HG03378 (cell line): Measurements from ENCODE around the gene HOXD4.

Experiments
- ATAC-seq: cut with Tn5 transposase; IDR thresholded peaks from one replicate; pipeline ENCODE4 v1.9.1; 2021; ENCODE audit warnings: mild to moderate bottlenecking, moderate library complexity; ENCODE audit not compliant: unreplicated experiment

The HOXD4 gene

DNA sequence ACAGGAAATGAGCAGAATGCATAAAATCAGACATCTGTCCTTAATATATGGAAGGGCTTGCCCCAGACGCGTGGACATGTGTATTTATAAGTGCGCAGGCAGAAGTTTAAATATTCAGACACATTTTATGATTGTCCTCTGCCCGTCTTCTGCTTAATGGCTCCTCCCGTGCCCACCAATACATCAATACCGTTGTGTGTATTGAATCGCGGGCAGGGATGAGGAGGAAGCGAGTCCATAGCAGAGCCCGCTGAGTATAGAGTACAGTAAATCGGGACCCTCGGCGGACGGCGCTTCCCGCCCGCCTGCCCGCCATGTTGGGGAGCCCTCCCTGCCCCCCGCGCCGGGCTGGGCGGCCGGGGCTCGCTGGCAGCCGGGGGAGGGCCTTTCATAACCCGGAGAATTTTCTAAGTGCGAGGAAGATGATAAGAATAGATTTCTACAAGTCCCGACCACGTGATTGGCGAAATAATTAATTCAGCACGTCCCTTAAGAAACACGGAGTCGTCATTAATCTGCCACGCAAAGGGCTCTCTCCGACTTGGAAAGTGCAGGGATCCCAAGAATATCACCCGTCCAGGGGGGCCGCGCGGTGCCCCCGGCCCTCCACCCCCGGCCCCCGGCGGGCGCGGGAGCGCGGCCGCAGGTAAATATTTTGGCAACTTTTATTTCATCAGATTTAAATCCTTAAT lies 5.6 kb downstream of the HOXD4 start, which contains the start of gene HOXD3:
TSS of gene HOXD3 (plus strand) at position 501 of the 692 bp plus-strand sequence. CDS start 11,808 bp downstream, outside the sequence.
- ATAC-seq, result no peak

DNA sequence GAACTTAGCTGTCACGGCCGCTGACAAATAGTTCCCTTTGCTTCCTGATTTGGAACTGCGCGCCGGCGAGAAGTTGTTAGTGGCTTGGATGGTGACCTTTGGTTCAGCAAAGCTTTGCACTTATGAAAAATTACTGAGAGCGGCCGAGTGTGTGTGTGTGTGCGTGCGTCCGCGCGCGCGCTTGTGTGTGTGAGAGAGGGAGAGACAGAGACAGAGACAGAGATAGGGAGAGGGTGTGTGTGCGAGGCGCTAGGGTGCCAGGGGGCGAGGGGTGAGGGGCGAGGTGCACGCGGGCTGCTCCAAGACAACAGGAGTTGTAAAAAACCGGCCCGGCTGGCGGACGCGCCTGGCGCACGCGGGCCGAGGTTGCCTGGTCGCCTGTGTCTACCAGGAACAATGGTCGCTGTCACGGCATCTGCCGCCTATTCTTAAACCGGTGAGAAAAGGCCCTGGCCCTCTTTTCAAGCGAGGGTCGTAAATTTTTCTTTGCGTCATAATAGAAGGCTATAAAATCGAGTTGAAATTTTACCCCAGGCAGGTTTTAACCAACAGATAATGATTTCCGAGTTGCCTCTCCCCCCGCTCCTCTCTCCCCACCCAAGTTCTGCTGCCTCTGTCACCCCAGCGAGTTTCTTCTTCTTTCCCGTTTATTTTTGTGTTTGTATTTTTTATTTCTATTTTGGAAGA lies 6.3 kb downstream of the HOXD4 start:
- ATAC-seq, result no peak

DNA sequence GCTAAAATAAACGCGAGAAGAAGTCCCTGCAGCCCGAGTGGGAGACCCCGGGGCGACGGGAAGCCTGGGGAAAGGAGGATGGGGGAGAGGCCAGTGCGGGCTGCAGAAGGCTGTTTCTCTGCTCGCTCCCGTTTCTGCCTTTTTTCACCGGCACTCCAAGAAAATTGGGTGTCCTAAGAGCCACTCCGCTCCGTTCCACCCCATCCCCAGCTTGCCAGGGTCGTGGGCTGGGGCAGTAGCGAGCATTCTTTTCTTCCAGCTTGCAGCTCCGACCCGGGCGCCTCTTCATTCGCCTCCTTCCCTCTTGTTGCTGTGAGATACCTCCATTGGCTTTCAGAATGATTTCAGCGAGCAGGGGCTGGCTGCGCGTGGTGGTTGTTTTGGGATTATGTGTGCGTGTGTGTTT lies 6.8 kb downstream of the HOXD4 start:
- ATAC-seq, result no peak

DNA sequence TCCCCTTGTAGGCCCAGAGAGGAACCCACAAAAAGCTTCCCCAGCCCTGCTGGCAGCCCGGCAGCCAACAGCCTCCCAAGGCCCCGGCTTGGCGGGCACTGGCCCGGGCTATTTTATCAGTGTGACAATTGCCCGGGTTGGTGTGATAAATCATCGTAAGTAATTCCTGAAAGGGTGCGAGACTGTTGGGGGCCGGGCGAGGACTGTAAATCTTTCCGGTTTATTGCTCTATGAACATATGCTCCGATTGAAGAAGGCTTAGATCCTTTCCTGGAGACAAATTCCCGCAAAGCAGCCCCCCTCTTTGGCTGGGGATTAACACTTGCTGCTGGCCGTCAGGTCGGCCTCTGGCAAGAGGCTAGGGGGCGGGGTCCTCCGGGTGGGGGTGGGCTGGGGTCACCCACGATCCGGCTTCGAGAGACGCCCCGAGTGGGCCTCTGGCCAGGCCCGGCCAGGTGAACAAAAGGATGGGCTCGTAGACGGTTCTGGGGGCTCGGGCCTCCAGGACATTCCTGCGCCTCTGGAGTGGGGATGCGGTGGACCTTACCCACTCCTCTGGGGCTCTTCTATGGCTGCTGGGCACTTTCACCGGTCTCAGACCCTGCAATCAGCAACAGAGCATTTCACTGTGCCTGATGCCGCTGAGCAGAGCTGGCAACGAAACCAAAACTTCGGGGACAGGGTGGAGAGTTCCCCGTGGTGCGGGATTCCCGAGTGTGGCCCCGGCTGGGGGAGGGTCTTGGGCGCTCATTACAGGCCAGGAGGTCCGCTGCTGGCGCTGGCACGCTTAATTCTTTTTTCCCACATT lies 7.7 kb downstream of the HOXD4 start:
- ATAC-seq, result no peak

DNA sequence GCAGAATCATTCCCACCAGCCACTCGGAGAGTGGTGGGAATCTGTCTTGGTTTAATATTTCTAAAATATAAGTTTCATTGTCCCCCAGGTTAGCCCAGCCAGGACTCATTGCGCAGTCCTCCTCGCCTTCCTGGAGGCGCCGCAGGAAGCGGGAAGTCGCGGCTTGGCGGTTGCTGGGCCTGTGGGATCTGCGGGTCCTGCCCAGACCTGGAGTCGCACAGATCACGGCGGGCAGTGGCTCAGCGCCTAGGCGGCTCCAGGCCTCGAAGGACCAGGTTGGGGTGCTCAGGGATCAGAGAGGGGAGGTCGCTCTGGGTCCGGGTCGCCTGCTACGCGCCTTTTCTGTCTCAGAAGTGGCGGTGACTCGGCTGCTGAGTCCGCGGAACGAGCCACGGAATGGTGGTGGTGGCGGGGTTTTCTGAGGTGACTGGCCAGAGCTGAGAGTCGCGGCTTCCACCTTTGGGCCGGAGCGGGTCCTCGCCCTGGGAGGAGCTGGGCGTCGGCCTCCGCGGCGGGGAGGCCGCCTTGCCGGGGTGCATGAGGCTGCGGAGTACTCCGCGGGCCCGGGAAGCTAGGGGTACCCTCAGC lies 8.4 kb downstream of the HOXD4 start:
- no peak for ATAC-seq

DNA sequence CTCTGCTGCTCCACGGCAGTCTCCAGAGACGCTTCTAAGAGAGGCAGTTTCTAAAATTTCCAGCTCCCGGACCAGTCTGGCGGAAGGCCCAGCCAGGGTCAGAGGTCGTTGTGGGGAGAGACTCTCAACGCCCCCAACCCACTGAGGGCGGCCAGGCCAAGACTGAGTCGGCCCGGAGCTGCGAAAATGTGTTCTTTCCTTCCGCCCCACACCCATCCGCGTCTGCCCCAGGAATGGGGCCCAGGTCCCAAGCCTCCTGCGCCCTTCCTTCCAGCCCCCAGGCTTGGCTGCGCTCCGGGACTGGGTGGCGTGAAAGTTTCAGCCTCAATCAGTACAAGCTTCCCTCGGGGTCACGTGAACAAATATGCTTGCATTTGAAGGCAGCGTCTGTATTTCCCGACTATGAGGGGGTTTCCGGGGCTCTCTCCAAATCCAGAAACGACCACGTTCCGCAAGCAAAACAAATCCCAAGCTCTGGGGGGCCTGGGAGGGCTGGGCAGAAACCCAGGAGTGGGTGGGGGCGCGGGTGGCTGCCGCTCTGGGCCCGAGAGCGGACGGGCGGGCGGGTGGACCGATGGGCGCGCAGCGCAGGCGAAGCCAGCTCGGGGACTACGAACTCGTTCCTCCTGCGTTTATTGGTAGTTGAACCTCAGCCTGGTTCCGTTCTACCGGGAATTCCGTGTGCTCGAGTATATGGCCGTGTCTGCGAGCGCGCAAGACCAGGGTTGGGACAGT lies 9.1 kb downstream of the HOXD4 start:
- no peak for ATAC-seq

DNA sequence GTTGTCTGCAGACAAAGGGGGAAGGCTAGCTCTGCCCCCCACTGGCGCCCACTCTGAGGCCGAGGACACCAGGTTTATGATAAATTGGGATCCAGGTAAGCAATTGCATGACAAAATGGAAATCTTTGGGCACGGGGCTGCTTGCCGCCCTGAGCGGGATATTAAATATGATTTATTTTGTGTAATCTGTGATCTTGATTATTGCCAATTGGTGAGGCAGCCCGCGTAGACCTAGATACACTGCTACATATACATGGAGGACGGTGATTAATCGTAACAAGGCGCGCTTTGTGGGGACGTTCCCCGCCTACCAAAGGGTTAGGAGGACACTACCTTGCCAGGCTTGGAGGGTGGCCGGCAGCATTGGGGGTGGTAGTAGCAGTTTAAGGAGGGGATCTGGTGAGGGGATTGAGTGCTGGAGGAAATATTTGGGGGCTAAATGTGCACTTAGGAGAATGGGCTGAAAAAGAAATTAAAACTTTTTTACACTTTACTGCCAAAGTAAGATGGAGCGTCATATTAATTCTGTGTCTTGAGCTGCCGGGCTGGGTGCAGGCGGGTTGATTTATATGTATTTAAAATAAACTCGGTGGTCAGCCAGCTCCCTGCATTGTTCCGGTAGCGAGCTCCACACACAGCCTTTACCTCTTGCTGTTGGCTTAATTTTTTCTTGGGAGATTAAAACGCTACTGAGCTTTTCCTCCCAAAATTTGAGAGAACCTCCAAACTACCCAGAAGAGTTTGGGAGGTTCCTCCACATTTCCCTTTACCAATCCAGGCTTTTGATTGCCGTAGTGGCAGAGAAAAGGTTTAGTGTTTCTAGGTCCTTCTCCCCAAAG lies 9.9 kb downstream of the HOXD4 start:
- ATAC-seq, result no peak

DNA sequence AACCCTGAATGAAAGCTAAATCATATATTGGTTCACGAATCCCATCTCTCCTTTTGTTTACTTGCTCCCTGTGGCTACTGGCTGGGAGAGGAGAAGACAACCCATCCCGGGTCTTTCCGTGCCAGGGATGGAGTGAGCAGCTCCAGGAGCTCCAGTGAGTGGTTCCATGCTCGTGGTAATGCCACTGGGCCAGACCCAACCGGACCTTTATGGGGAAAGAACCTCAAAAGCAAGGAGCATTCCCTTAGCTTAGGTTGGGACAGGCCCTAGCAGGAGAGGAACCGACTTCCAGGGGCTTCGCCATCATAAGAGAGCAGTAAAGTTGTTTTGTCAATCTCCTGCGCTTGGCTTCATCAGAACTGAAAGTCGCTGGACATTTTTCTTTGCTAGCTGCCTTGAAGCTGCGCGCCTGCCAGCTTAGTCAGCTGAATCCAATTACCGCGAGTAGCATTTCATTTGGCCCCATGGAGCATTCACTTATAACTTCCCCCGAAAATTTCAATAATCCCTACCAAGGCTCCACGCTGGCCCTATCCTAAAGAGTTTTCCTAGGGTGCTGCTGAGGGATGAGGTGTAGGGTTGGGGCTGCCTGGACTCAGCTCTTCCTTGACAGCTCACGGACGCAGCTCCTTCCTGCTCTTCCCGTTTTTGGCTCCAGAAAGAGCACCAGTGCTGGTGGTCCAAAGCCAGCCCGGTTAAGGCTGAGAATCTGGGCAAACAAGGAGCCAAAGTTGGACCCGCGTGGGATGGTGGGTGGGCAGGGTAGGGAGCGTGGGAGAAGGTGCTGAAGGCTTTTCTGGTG lies 10.7 kb downstream of the HOXD4 start:
- no peak for ATAC-seq

DNA sequence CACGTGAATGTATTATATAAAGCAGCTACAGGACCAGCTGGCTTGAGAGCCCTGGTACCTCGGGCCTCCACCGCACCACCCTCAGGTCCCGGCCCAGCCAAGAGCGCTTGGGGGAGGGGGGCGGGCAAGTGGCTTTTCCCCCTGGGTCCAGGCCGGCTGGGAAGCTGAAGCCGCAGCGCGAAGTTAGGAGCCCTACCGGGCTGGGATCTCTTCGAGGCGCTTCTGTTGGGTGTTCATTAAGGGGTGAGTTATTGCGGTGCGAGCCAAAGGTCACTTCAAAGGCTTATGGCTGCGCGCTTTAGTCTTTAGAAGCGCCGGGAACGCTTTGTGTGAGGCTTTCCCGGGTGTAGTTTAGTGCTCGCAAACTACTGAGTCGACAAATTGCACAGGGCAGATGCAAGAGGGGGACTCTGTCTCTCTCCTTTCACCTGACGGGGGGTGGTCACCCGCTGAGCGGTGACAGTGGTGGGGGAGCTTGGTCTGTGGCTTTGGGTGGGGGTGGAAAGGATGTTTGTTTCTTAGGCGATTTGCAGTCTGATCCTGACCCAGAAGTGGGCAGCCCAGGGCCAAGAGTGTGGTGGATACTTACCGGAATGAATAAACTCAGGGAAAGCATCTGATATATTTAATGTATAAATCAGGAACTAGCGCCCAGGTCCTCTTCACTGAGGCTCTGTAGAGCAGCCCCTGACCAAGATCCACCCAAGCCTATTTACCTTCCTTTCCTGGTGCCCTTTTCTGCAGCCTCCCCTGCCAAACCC lies 11.7 kb downstream of the HOXD4 start:
- ATAC-seq, result no peak

DNA sequence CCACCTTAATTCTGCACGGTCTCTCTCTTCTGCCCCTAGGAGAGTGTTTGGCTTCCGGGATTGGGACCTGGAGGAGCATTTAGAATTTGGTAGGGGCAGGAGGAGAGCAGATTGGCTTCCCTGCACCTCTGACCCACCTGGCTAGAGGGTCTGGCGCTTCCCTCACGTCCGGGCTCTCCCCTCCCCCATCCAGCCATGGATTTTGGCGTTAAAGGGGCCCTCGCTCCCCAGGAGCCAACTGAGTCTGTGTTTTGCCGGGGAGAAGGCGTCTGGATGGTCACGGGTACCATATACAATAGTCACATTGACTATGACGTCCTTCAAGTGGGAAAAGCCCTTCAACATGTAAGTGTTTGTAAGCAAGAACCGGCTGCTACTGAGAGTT lies 12.3 kb downstream of the HOXD4 start:
- ATAC-seq, result no peak

DNA sequence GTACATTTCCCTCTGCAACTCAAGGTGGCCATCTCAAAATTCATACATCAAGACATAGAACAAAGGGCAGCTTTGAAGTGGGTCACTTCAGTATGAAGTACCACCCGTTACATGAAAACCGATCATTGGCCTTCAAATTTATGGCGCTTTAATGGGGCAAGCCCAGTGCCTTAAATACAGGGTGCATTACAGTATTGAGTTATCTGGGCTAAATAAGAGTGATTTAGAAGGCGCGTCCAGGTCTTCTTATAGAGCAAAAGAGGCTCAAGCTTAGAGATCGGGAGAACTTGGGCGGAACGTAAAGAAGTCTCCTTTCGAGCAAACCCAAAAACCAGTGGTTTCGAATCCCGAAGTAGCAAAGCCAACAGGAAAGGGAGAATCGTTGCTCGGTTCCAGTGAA lies 12.9 kb downstream of the HOXD4 start:
- no peak for ATAC-seq

DNA sequence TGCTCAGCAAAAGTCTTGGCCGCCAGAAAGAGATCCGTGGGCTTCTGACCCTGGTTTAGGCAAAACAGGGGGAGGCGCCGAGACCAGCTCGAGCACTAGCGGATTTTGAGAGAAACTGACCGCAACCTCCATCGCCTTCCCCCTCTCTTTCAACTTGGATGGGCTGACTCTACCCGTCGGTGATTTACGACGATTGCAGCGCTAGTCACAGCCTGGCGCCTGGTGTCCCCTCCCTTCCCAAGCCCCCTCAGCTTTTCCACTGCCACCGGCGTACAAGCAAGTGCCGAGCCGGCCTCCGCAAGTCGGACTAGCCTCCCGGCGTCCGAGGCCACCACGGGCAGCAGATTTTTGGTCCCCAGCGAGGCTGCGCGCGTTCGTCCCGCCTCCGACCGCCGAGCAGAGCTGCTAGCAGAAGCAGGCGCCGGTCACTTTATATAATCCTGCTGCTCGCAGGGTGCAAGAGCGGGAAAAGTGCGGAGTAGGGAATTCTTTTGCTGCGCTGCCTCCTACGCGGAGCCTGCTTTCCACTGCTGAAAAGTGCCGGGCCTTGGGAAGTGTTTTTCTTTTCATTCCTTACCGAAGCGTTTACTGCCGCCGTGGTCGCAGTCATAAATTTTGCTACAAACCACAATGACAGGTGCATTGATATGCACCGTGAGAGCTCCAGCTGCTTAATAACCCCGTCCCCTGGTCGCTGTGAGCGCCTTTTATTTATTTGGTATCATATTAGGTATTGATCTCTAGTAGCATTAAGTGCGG lies 13.4 kb downstream of the HOXD4 start:
- no peak for ATAC-seq

DNA sequence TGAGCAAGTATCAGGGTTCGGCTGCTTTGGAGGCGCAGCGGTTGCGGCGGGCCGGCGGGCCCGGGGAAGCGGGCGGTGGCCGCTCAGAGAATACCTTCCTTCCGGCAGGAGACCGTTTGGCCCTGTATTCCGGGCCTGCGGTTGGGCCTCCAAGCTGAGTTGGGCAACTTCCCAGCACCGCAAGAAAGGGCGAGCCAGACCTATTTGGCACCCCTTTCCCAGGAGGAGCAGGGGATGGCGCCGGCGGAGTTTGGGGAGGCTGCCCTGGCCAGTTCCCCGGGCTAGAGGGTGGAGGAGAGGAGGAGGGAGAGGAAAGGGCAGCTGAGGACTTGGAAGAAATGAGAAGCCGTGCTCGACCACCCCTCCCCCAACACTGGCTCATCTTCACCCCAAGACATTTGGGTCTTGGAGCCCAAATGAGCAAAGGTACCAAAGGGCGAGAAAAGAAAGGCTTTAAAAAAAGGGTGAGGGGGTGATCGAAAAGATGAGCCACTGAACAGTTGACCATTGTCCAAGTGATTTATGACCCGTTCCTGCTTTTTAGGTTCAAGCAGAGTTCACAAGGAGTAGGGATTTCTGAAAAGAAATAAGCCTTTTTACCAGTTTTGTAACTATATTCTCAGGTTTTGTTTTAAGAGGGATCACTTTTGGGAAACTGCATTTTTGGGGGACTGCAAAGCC lies 14.2 kb downstream of the HOXD4 start:
- ATAC-seq, result no peak

DNA sequence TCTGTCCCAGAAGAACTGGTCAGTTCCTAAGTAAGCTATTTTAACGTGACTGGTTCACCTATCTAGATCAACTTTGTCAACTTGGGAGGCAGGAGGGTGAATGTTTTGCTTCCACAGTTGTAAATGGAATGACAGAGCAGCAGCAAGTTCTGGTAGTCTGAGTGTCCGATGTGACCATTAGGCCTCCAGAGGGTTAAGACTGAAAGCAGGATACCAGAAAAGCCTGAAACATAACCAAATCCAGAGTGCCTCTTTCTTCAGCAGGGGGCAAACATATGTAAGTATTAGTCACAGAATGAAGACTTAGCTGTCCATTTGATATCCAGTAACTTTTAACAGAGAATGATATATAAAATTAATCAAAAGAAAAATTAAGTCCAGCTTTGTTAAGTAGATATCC lies 14.9 kb downstream of the HOXD4 start:
- ATAC-seq, result no peak

DNA sequence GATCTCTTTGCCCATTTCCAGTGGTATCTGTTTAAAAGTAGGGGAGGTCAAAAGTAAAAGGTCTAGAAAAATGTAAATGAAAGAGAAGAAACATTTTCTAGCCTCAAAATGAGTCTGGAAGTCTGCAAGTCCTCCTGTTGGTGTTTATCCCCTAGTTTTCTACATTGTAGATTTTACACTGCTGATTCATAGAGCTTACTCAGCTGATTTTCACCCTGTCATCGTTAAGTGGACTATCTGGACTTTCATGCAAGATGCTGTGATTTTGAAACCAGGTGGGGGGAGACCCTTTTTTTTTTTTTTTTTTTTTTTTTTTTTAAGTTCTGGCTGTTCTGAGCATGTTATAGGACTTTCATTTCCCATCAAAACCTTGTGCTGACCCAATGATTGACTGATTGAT lies 16.0 kb downstream of the HOXD4 start:
- no peak for ATAC-seq

DNA sequence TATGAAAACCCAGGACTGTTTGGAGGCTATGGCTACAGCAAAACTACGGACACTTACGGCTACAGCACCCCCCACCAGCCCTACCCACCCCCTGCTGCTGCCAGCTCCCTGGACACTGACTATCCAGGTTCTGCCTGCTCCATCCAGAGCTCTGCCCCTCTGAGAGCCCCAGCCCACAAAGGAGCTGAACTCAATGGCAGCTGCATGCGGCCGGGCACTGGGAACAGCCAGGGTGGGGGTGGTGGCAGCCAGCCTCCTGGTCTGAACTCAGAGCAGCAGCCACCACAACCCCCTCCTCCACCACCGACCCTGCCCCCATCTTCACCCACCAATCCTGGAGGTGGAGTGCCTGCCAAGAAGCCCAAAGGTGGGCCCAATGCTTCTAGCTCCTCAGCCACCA lies 17.8 kb downstream of the HOXD4 start:
- no peak for ATAC-seq

DNA sequence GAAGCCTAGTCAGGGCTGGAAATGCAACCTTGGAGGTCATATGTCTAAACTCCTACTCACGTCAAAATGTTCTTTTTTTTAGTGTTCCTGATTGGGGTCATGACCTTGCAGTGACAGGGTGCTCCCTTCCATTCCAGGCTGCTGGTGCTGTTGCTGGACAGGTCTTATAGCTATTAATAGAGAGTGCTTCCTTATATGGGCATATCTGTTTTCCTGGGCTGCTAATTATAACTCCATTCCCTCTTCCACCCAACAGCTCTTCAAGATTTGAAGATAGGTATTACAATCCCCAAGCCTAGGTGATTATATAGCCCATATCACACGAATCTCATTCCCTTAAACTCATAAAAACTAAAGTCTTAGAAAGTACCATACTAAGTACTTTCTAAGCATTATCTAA lies 18.4 kb downstream of the HOXD4 start:
- ATAC-seq, result no peak
